Fibroblast of peridontal ligament (primary cell): ENCODE results near the gene PLXNA2.

Experiments used
- DNase-seq: peaks from one replicate; pipeline ENCODE4 v3.0.0-alpha.2; 2010; ENCODE audit errors: extremely low read depth

The PLXNA2 gene

GRCh38 chr1:208182880-208183645, 61.1 kb downstream of the PLXNA2 start:
- no peak for DNase-seq

DNA sequence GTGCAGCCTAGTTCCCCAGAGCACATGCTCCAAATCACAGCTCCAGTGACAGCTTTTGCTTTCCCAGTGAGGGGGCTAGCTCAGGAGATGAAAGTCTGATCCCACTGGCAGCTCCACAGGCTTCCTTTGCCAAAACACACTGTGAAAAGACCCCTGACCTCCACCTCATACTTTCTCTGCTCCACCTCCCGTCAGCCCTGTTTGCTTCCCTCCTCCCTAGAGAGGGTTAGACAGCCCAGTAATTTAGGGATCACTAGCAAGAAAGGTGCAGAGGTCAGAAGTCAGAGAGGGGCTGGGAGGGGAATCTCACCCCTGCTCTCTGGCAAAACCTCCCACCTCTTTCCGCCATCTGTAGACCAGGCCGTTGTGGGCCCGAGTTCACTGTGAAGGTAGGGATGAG, 62.8 kb downstream of the PLXNA2 start:
- DNase-seq = no peak

DNA sequence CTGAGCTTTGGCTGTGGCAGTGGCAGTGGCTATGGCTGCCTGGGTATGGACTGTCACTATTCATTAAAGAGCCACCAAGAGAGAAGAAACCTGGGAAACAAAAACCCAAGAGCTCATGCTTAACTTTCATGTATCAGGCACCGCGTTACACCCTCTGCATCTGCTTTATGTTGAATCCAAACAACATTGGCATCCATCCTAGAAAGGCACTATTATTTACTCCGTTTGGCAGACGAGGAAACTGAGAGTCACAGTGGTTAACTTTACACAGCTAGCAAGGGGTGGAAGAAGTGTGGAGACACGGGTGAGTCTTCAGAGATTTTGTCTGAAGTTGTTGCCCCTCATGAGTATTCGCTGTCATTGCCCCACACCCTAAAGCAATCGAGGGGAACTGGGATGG, 63.8 kb downstream of the PLXNA2 start:
- no peak for DNase-seq

- DNase-seq = no peak
Observed at GRCh38 chr1:208179961-208180409, 64.2 kb downstream of the PLXNA2 start.

- no peak for DNase-seq
Observed at GRCh38 chr1:208179263-208179816, 64.8 kb downstream of the PLXNA2 start.

DNA sequence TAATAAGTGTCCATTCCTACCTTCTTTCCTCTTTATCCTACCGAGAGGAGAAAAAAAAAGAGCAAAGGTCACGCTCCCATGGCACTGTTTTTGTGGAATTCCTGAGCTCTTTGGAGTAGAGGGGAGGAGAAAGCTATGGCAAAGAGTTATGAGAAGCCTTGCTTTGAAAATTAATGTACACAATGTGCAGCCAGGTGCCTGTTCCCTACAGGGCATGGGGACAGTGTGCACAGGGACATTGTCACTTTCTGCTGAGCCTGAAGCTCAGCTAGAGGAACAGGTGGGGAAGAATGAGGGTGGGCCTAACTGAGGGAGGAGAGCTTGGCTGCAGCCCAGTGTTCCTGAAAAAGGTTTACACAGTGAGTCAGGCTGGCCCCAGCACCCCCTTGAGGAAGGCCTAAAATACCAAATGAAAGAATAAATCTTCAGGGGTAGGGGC, 66.1 kb downstream of the PLXNA2 start:
- DNase-seq = no peak

DNA sequence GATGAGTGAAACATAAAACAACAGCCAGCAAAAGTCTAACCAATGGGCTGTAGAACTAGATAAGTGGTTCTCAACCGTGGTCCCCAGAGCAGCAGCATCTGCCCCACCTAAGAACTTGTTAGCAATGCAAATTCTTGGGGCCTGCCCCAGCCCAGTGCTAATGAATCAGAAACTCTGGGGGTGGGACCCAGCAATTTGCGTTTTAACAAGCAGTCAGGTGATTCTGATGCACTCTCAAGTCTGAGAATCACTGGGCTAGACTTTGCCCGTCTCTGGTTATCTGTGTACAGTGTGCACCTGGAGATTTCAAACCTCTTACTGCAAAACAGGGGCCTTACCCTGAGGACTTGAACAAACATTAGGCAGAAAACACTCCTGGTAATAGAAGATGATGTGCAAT, 66.5 kb downstream of the PLXNA2 start:
- no peak for DNase-seq

GRCh38 chr1:208176649-208177048, 67.5 kb downstream of the PLXNA2 start:
- DNase-seq = no peak

DNA sequence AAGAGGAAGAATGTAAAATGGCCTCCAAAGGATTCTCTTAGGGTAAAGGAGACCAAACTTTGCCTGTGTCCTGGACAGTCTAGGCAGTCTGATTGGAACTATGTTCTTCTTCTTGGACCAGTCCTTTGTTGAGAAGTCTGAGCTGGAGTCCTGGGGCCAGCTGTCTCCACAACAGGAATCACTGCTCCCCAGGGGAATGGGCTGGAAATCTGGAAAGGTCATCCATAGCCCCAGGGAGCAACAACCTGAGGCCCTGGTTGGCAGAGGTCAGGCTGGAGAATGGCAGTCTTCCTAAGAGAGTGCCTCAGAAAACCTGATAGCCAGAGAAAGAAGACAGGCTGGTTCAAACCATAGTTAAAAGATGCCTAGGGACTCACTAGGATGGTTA, 68.7 kb downstream of the PLXNA2 start:
- no peak for DNase-seq

DNA sequence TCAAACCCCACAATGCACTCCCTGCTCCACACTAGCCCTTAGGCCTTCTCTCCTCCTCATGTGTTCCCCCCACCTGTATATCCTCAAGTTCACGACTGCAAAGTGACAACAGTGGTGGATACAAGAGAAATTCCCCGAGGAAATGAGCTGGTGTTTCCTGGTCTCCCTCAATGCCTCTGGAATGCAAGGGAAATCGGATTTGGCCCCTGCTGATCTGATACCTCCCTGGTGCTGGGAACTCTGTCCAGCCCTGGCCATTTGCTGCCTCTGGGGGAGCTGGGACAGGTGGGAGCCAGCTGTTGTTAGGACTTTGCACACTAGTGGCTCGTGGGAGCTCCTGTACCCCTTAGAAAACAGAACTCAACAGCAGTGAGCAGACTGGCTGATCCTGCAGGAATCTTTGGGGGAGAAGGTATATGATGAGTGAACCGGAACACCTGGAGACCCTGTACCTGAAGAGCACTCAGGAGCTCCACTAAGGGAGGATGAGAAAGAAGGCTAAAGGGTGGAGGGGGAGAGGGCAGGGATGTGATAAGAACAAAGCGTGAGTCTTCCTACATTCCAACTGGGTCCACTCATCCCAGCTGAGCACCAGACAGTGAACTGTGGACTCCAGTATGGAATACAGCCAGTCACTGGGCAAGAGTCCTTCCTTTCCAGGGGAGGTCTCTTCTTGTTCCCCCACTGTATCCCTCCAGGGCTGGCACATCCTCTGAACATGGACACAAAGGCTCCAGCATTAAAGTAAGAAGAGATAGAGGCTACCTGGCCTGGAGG, 69.3 kb downstream of the PLXNA2 start:
- DNase-seq = peak; percentile 24

DNA sequence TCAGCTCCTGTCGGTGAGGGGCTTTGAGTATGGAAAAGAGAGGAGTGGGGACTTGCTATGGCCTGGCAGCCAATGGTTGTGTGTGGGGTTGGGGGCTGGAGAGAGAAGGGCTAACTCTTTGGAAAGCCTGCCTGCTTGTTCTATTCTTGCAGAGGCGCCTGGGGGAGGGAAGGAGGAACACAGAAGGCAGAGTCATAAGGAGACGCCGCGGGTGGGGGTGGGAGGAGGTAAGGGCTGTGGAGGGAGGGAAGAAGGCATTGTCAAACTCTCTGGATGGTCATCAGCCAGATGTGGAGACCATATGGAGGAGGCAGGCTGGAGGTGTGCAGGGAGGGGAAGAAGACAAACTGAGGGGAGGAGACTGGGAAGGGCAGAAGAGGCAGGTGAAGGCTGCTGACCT, 70.0 kb downstream of the PLXNA2 start:
- no peak for DNase-seq

DNA sequence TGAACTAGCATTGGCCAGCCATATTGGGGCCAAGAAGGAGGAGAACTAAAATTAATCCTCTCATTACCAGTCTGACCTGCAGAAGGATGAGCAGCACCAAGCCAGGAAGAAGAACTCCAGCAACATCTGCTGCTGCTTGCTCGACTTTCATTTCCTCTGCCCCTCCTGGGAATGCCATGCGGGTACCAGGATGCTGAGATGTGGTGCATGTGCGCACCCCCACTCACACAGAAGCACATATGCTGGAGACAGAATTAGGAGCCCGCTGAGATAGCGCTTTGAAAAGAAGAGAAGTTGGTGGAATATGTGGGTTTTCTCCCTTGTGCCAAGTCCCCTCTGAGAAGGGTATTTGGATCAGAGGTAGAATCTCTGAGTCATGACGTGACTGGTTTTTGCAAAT, 70.4 kb downstream of the PLXNA2 start:
- no peak for DNase-seq

- DNase-seq = no peak
Observed at GRCh38 chr1:208172423-208173145, 71.6 kb downstream of the PLXNA2 start.

DNA sequence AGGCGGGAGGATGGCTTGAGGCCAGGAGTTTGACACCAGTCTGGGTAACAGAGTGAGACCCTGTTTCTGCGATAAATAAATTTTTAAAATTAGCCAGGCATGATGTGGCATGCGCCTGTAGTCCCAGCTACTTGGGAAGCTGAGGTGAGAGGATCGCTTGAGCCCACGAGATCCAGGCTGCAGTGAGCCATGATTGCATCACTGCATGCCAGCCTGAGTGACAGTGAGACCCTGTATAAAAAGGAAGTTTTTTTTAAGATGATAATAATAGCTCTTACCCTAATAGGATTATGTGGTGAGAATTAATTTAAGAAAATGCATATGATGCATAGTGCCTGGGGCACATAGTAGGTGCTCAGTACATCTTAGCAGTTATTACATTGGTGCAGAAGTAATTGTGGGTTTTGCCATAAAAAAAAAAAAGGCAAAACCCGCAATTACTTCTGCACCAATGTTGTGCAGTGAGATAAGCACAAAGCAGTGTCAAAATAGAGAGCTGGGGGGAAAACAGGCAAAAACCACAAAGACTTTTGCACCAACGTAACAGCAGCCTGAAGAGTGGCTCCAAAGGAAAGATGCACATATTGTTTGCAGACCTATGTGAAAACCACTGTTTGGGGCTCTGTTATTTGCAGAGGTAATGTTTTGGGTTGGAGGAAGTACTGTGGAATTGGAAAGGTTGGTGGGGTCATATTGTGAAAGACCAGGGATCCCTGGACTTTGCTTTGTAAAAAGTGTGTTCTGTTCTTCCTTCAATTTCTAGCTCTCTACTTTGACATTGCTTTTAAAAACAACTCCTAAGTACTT, 72.4 kb downstream of the PLXNA2 start:
- no peak for DNase-seq

- no peak for DNase-seq
Observed at GRCh38 chr1:208170252-208170651, 73.9 kb downstream of the PLXNA2 start.

- no peak for DNase-seq
Observed at GRCh38 chr1:208169081-208169879, 74.9 kb downstream of the PLXNA2 start.

DNA sequence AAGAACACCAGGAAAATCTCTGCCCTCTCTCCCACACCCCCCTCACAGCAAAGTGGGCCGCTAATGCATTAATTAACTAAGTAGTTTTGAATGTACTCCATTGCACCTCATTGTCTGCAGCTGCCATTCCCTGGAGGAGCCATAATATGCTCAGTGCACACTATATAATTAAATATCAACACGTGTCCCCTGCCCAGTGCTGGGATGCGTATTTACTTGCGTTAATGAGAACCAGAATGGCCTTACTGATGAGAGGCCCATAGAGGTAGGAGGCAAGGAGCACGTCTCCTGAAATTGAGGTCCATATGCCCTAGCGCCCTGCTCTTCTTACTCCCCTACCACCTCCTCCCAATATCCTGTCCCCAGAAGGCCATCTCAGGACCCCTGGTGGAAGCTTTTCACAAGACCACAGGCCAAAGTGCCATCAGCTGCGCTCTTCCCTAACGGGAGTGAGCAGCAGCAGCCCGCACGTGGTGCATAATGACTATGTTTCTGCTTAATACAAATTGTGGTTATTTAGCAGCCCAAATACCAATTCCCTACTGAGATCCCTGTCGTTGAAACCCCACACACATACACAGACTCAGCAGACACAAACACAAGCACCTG, 76.8 kb downstream of the PLXNA2 start:
- DNase-seq = no peak

- DNase-seq = no peak
Observed at GRCh38 chr1:208166340-208167138, 77.6 kb downstream of the PLXNA2 start.

DNA sequence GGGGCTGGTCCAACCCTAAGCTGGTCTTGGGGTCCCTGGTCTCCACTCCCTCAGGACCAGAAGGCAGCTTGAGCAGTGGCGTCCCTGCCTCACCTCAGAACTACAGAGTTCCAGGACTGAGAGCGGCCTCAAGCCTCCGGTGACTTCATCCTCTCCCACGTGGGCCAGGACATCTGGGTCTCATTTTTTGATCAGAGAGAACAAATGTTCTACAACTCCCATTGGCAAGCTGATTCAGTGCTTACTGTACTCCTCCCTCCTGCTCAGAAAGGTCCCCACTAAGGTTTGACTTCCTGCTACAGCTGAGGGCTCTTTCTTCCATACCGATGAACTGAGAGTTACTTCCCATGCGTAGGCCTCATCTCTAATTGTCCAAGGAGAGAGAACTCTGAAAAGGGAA, 78.5 kb downstream of the PLXNA2 start:
- peak; percentile 88 for DNase-seq
